T-helper 1 cell treated with Interleukin-12 subunit alpha and Interleukin-12 subunit beta and Interleukin-4 antibody, amounts not matched to agents 30 μg/mL and 1 μg/mL, for 36 hours (primary cell): Measurements from ENCODE around the gene GABRP.
"Not testable (repeated sequence)": the region's sequence is repeated elsewhere in the genome, so short reads cannot be mapped to it uniquely, and the experiment has no call there.

Experiments used
- H3K27ac Mint-ChIP-seq: one replicate; pipeline ENCODE4 v1.8.0; 2021; ENCODE audit warnings: mild to moderate bottlenecking, mixed read lengths
- H3K27me3 Mint-ChIP-seq: one replicate; pipeline ENCODE4 v1.8.0; 2021; ENCODE audit warnings: low read depth, mixed read lengths
- H3K36me3 Mint-ChIP-seq: one replicate; pipeline ENCODE4 v1.8.0; 2021; ENCODE audit warnings: low read depth, mixed read lengths
- H3K4me1 Mint-ChIP-seq: one replicate; pipeline ENCODE4 v1.8.0; 2021; ENCODE audit warnings: low read depth, mixed read lengths
- H3K4me3 Mint-ChIP-seq: one replicate; pipeline ENCODE4 v1.8.0; 2021; ENCODE audit warnings: mild to moderate bottlenecking, moderate library complexity, mixed read lengths
- H3K9me3 Mint-ChIP-seq: one replicate; pipeline ENCODE4 v1.8.0; 2021; ENCODE audit warnings: mixed read lengths

Gene GABRP

DNA sequence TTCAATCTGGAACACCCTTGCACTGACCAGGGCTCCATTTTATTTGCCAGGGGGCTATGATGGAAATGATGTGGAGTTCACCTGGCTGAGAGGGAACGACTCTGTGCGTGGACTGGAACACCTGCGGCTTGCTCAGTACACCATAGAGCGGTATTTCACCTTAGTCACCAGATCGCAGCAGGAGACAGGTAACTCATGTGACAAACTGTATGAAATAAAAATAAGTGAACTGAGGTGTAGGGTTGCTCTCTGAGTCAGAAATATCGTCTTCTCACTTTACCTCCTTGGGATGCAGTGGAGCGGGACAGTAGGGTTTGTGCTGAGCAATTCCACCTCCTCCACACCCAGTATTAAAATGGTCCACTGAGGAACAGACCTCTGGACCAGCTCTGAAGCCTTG lies 22.1 kb downstream of the GABRP start:
- H3K27ac Mint-ChIP-seq = no peak overlapping the region
- H3K4me3 Mint-ChIP-seq = no peak overlapping the region
- no peaks in the 10 kb centered on the region for H3K4me1 Mint-ChIP-seq
- H3K27me3 Mint-ChIP-seq = no peaks in the 10 kb centered on the region
- H3K36me3 Mint-ChIP-seq = no peaks in the 10 kb centered on the region
- H3K9me3 Mint-ChIP-seq = no peaks in the 10 kb centered on the region

DNA sequence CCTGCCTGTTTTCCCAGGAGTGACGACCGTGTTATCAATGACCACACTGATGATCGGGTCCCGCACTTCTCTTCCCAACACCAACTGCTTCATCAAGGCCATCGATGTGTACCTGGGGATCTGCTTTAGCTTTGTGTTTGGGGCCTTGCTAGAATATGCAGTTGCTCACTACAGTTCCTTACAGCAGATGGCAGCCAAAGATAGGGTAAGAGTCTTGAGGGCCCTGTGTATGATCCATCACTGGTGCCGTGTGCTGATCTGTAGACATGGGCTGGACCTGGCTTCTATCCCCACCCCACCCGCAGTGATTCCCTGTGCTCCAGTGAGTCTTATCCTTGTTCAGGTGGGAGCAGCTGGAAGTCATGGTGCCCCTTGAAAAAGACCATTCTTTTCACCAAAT lies 26.0 kb downstream of the GABRP start:
- Mint-ChIP-seq H3K36me3 (no peaks in the 10 kb centered on the region), H3K4me3 (no peak overlapping the region), H3K4me1 (no peaks in the 10 kb centered on the region), H3K9me3 (no peaks in the 10 kb centered on the region), H3K27me3 (no peaks in the 10 kb centered on the region), H3K27ac (no peak overlapping the region)

GRCh38 chr5:170811719-170812118 lies 28.2 kb downstream of the GABRP start:
- Mint-ChIP-seq H3K4me1 (no peaks in the 10 kb centered on the region), H3K36me3 (no peaks in the 10 kb centered on the region), H3K27me3 (no peaks in the 10 kb centered on the region), H3K4me3 (no peak overlapping the region), H3K27ac (no peak overlapping the region), H3K9me3 (no peaks in the 10 kb centered on the region)

DNA sequence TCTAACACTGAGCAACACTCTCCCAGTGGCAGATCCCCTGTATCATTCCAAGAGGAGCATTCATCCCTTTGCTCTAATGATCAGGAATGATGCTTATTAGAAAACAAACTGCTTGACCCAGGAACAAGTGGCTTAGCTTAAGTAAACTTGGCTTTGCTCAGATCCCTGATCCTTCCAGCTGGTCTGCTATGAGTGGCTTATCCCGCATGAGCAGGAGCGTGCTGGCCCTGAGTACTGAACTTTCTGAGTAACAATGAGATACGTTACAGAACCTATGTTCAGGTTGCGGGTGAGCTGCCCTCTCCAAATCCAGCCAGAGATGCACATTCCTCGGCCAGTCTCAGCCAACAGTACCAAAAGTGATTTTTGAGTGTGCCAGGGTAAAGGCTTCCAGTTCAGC lies 29.7 kb downstream of the GABRP start:
- H3K9me3 Mint-ChIP-seq = no peaks in the 10 kb centered on the region
- H3K27me3 Mint-ChIP-seq = no peaks in the 10 kb centered on the region
- H3K36me3 Mint-ChIP-seq = no peaks in the 10 kb centered on the region
- H3K4me1 Mint-ChIP-seq = no peaks in the 10 kb centered on the region
- H3K4me3 Mint-ChIP-seq = no peak overlapping the region
- no peak overlapping the region for H3K27ac Mint-ChIP-seq

- H3K27me3 Mint-ChIP-seq = no peaks in the 10 kb centered on the region
- H3K4me1 Mint-ChIP-seq = no peaks in the 10 kb centered on the region
- no peaks in the 10 kb centered on the region for H3K36me3 Mint-ChIP-seq
- no peak overlapping the region for H3K4me3 Mint-ChIP-seq
- no peak overlapping the region for H3K27ac Mint-ChIP-seq
- H3K9me3 Mint-ChIP-seq = no peaks in the 10 kb centered on the region
These were observed 33.7 kb downstream of the GABRP start for GRCh38 chr5:170817195-170817594.

GRCh38 chr5:170818232-170818631 lies 34.7 kb downstream of the GABRP start:
- Mint-ChIP-seq H3K27ac (no peak overlapping the region), H3K4me3 (no peak overlapping the region), H3K9me3 (no peaks in the 10 kb centered on the region), H3K27me3 (no peaks in the 10 kb centered on the region), H3K4me1 (no peaks in the 10 kb centered on the region), H3K36me3 (no peaks in the 10 kb centered on the region)

GRCh38 chr5:170819824-170820223 lies 36.3 kb downstream of the GABRP start:
- H3K27me3 Mint-ChIP-seq = no peaks in the 10 kb centered on the region
- H3K36me3 Mint-ChIP-seq = no peaks in the 10 kb centered on the region
- no peaks in the 10 kb centered on the region for H3K4me1 Mint-ChIP-seq
- H3K27ac Mint-ChIP-seq = no peak overlapping the region
- H3K4me3 Mint-ChIP-seq = no peak overlapping the region
- H3K9me3 Mint-ChIP-seq = no peaks in the 10 kb centered on the region

DNA sequence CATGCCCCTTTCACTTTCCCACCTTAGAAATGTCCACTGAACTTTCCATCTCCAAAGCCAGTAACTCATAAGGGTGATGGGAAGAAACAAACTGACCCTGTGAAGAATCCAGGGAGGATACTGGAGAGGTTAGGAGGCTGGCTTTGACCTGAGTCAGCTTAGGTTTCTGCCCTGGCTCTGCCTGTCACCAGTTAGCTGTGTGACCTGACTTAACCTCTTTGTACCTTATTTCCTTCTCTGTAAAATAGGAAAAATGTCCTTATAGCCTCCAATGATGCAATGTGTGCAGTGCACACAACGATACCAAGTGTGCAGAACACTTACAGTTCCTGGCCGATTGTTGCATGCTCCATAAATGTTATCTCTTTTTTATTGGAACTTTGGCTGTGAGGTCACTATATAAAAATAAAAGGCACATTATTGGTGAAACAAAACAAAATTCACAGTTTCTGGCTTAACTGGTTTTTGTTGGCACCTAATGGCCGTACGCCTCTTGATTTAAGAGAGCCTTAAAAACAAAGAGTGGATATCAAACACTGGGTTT lies 37.8 kb downstream of the GABRP start:
- no peak overlapping the region for H3K27ac Mint-ChIP-seq
- no peak overlapping the region for H3K4me3 Mint-ChIP-seq
- H3K4me1 Mint-ChIP-seq = no peaks in the 10 kb centered on the region
- H3K9me3 Mint-ChIP-seq = no peaks in the 10 kb centered on the region
- H3K27me3 Mint-ChIP-seq = no peaks in the 10 kb centered on the region
- no peaks in the 10 kb centered on the region for H3K36me3 Mint-ChIP-seq

DNA sequence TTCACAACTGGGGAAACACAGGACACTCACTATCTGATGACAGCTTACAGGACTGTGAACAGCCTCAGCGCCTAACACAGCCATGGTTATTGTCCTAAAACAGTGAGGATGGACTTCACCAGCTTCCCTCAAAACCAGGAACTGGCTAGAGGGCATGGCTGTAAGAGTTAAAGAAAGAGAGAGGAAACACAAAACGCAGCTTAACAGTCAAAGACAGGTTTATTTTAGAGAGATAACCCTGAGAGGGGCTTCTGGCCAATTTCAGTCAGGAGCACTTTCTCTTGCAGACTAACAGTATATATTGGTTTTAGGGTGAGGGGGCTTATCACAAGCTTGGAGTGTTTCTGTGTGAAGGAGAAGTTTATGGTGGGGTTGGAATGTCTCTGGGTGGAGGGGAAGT lies 42.6 kb downstream of the GABRP start:
- H3K4me3 Mint-ChIP-seq = no peak overlapping the region
- H3K27me3 Mint-ChIP-seq = no peaks in the 10 kb centered on the region
- no peak overlapping the region for H3K27ac Mint-ChIP-seq
- no peaks in the 10 kb centered on the region for H3K4me1 Mint-ChIP-seq
- H3K9me3 Mint-ChIP-seq = no peaks in the 10 kb centered on the region
- H3K36me3 Mint-ChIP-seq = no peaks in the 10 kb centered on the region

GRCh38 chr5:170832241-170832640 lies 48.7 kb downstream of the GABRP start:
- no peak overlapping the region for H3K27ac Mint-ChIP-seq
- H3K27me3 Mint-ChIP-seq = no peaks in the 10 kb centered on the region
- H3K4me1 Mint-ChIP-seq = no peaks in the 10 kb centered on the region
- H3K9me3 Mint-ChIP-seq = no peaks in the 10 kb centered on the region
- no peak overlapping the region for H3K4me3 Mint-ChIP-seq
- H3K36me3 Mint-ChIP-seq = no peaks in the 10 kb centered on the region

DNA sequence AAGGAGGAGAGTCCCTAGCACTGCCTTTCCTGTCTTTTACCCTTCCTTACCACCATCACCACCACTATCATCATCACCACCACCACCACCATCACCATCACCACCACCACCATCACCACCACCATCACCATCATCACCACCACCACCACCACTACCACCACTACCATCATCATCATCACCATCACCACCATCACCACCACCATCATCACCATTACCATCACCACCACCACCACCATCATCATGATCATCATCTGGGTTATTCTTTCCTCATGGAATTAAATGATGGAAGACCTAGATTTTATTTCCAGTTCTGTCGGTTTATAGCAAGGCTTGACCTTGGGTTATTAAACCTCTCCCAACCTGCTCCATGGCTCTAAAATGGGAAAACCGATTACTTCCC lies 50.5 kb downstream of the GABRP start:
- H3K27me3 Mint-ChIP-seq, H3K9me3 Mint-ChIP-seq, H3K4me1 Mint-ChIP-seq, H3K36me3 Mint-ChIP-seq, H3K4me3 Mint-ChIP-seq: not testable (repeated sequence)
- H3K27ac Mint-ChIP-seq = peak overlapping the region; percentile 16

DNA sequence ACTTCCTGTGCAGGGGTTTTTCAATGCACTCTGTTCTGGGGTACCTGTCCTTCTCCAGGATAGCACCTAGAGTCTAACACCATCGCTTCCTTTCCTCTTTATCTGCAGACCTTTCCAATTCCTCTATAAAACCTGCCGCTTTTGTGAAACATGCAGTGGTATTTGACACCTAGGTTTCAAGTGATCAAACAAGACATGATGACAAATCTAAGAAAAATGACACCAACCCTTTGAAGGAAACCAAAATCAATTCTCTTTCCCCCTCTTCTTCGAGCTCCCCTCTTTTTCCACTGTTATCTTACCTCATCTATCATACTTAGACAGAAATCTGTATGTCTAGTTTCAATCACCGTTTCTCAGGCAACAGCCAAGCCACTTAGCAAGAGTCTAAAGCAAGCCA lies 52.7 kb downstream of the GABRP start:
- Mint-ChIP-seq H3K27me3 (no peaks in the 10 kb centered on the region), H3K4me1 (no peaks in the 10 kb centered on the region), H3K27ac (no peak overlapping the region), H3K4me3 (no peak overlapping the region), H3K36me3 (no peaks in the 10 kb centered on the region), H3K9me3 (no peaks in the 10 kb centered on the region)

- Mint-ChIP-seq H3K27me3 (no peaks in the 10 kb centered on the region), H3K9me3 (no peaks in the 10 kb centered on the region), H3K27ac (no peak overlapping the region), H3K36me3 (no peaks in the 10 kb centered on the region), H3K4me1 (no peaks in the 10 kb centered on the region), H3K4me3 (no peak overlapping the region)
These were observed 60.3 kb downstream of the GABRP start for GRCh38 chr5:170843870-170844269.

GRCh38 chr5:170844651-170845050 lies 61.1 kb downstream of the GABRP start:
- Mint-ChIP-seq H3K9me3 (no peaks in the 10 kb centered on the region), H3K4me1 (no peaks in the 10 kb centered on the region), H3K36me3 (no peaks in the 10 kb centered on the region), H3K27me3 (no peaks in the 10 kb centered on the region), H3K4me3 (no peak overlapping the region), H3K27ac (no peak overlapping the region)

DNA sequence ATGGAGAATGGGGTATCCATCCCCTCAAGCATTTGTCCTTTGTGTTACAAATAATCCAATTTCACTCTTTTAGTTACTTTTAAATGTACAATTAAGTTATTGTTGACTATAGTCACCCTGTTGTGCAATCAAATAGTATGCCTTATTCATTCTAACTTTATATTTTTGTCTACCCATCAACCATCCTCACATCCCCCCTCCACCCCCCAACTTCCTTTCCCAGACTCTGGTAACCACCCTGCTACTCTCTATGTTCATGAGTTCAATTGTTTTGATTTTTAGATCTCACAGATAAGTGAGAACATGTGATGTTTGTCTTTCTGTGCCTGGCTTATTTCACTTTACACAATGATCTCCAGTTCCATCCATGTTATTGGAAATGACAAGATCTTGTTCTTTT lies 62.9 kb downstream of the GABRP start:
- no peaks in the 10 kb centered on the region for H3K9me3 Mint-ChIP-seq
- H3K4me3 Mint-ChIP-seq = no peak overlapping the region
- no peaks in the 10 kb centered on the region for H3K27me3 Mint-ChIP-seq
- H3K4me1 Mint-ChIP-seq = no peaks in the 10 kb centered on the region
- no peak overlapping the region for H3K27ac Mint-ChIP-seq
- H3K36me3 Mint-ChIP-seq = no peaks in the 10 kb centered on the region

DNA sequence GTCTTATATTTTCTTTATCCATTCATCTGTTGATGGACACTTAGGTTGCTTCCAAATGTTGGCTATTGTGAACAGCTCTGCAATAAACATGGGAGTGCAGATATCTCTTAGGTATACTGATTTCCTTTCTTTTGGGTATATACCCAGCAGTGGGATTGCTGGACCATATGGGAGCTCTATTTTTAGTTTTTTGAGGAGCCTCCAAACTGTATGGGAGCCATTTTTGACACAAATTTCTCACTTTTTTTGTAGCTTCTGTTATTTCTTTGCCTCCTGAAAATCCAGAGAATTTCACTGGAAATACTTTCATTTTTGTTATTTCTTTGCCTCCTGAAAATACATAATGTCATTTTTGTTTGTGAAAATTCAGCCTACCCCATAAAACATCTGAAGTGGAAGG lies 63.3 kb downstream of the GABRP start:
- H3K27me3 Mint-ChIP-seq = no peaks in the 10 kb centered on the region
- no peaks in the 10 kb centered on the region for H3K9me3 Mint-ChIP-seq
- no peaks in the 10 kb centered on the region for H3K4me1 Mint-ChIP-seq
- no peak overlapping the region for H3K27ac Mint-ChIP-seq
- H3K4me3 Mint-ChIP-seq = no peak overlapping the region
- no peaks in the 10 kb centered on the region for H3K36me3 Mint-ChIP-seq
